Suprapubic skin (tissue), 4 donors: ENCODE results near the gene SRSF4. TPM values are rescaled to one million over a fixed set of nuclear protein-coding genes. Genes with fewer than 3 reads are reported as not detected.

Source experiments
- DNase-seq, 2 donors: peaks; one replicate each; pipeline ENCODE4 v3.0.0-alpha.2; 2019; ENCODE audit warnings: low spot score in 2 of 2
- H3K27ac ChIP-seq: fragments of 200-600 bp; sonication (generic); one replicate; pipeline ENCODE4 v1.5.1; 2019
- H3K27me3 ChIP-seq: fragments of 200-600 bp; sonication (generic); one replicate; pipeline ENCODE4 v1.5.1; 2019
- H3K36me3 ChIP-seq: fragments of 200-600 bp; sonication (generic); one replicate; pipeline ENCODE4 v1.5.1; 2019
- H3K4me1 ChIP-seq: fragments of 200-600 bp; sonication (generic); one replicate; pipeline ENCODE4 v1.5.1; 2019
- H3K4me3 ChIP-seq: fragments of 200-600 bp; sonication (generic); one replicate; pipeline ENCODE4 v1.5.1; 2019; ENCODE audit warnings: mild to moderate bottlenecking
- H3K9me3 ChIP-seq: fragments of 200-600 bp; sonication (generic); one replicate; pipeline ENCODE4 v1.5.1; 2019
- EP300 ChIP-seq: sonication (generic); formaldehyde crosslinking; IDR thresholded peaks from one replicate; pipeline ENCODE4 v1.6.1; 2017; ENCODE audit warnings: antibody characterized with exemption
- POLR2A ChIP-seq, 2 donors: fragments of 450-650 bp; IDR thresholded peaks; one replicate each; pipeline ENCODE4 v1.6.1; 2017; ENCODE audit warnings: antibody characterized with exemption in 2 of 2, mild to moderate bottlenecking in 2 of 2, moderate library complexity in 2 of 2
- POLR2AphosphoS5 ChIP-seq, 3 donors: sonication (generic); formaldehyde crosslinking; IDR thresholded peaks; one replicate each; pipeline ENCODE4 v1.6.1; 2017; ENCODE audit warnings: antibody characterized with exemption in 3 of 3
- WGBS: methylation state at CpG from one replicate; pipeline ENCODE4 v1.1.5; 2018; 5-methylcytosine and 5-hydroxymethylcytosine counted together
- total RNA-seq, 4 donors: library from RNA; depleted of rRNA; stranded (reverse); fragments of >200 nt; gene quantifications; one replicate each; pipeline ENCODE4 v1.1.0, GENCODE V29; 2016
- TF ChIP-seq, protein P1 (sequence below), 2 donors: fragments of 200-600 bp in 1 of 2; fragments of 450-650 bp in 1 of 2; sonication (generic) in 1 of 2; IDR thresholded peaks; one replicate each; pipeline ENCODE4 v1.5.1; 2016 to 2019; ENCODE audit warnings: antibody characterized with exemption in 2 of 2, mild to moderate bottlenecking in 1 of 2, moderate library complexity in 1 of 2

The SRSF4 gene
- total RNA-seq, 4 donors from 2014 or later, result 45.7 to 86.1 (median 60.5) TPM

DNA sequence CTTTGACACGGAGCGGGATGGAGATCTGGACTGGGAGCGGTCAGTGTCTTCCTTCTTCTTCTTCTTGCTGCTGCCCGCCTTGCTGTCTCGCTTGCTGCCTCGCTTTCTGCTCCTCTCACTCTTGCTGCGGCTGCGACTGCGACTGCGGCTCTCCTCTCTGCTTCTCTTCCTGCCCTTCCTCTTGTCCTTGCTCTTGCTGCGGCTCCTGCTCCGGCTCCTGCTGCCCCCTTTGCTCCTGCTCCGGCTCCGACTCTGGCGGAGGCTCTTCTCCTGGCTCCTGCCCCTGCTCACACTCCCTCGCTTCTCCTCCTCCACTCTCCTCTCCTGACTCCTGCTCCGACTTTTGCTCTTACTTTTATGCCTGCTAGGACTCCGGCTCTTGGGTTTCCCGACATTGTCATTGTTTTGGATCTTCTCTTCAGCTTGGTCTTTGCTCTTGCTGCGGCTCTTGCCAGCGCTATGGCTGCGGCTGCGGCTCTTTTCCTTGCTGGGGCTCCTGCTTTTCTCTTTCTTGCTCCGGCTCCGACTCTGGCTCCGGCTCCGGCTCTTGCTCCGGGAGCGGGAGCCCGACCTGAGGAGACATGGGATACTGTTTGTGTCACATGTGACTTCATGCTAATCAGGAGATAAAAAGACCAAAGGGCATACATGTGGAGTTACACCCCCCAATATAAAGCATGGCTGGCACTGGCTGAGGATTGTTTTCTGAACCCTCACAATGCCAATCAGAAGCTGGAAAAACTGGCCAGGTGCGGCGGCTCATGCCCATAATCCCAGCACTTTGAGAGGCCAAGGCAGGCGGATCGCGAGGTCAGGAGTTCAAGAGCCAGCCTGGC, 32.8 kb downstream of the SRSF4 start:
- Histone ChIP-seq H3K36me3 (peaks cover 89% of the 10 kb centered on the region), H3K9me3 (no peaks in the 10 kb centered on the region), H3K4me1 (no peaks in the 10 kb centered on the region), H3K27ac (no peak overlapping the region), H3K27me3 (no peaks in the 10 kb centered on the region), H3K4me3 (no peak overlapping the region)
- TF ChIP-seq POLR2AphosphoS5 (IDR thresholded peaks at IDR 0.05) (no peak), EP300 (no peak), POLR2A (IDR thresholded peaks at IDR 0.05) (no peak)
- TF ChIP-seq, protein P1, sequence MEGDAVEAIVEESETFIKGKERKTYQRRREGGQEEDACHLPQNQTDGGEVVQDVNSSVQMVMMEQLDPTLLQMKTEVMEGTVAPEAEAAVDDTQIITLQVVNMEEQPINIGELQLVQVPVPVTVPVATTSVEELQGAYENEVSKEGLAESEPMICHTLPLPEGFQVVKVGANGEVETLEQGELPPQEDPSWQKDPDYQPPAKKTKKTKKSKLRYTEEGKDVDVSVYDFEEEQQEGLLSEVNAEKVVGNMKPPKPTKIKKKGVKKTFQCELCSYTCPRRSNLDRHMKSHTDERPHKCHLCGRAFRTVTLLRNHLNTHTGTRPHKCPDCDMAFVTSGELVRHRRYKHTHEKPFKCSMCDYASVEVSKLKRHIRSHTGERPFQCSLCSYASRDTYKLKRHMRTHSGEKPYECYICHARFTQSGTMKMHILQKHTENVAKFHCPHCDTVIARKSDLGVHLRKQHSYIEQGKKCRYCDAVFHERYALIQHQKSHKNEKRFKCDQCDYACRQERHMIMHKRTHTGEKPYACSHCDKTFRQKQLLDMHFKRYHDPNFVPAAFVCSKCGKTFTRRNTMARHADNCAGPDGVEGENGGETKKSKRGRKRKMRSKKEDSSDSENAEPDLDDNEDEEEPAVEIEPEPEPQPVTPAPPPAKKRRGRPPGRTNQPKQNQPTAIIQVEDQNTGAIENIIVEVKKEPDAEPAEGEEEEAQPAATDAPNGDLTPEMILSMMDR (IDR thresholded peaks at IDR 0.05), result no peak
- no peak for DNase-seq
- WGBS, result 97% methylated on average over 35 of the region's 35 CpGs

DNA sequence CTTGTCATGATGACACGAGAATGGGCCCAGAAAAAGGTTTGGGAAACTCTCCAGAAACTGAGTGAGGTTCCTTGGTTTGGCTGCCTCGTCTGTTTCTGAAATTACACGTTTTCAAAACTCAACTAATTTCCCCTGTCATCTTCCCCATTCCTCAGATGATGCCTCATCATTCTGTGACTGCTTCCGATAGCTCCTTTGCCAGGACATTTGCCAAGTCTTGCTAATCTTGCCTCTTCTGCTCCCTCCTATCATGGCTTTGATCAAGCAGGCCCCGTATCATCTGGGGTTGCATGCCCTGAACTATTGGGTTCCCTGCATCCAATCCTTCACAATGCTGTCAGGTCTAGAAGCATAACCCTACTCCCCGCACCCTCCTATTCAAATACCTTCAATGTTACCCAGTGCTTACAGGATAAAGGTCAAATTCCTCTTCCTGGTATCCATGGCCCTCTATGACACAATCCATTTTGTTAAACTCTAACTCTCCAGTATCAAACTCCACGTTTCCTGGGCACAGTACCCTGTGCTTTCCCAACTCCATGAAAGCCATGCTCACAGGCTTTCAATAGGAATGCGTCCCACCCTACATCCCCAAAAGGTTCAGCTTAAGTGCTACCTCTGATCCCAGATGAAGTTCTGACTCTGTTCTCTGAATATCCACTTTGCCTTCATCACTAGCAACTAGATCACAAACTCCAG, 35.8 kb downstream of the SRSF4 start:
- peak in 1 of 2 donors; percentile 8 for DNase-seq
- no peaks in the 10 kb centered on the region for H3K9me3 ChIP-seq
- no peaks in the 10 kb centered on the region for H3K4me1 ChIP-seq
- TF ChIP-seq POLR2A (IDR thresholded peaks at IDR 0.05) (no peak), POLR2AphosphoS5 (IDR thresholded peaks at IDR 0.05) (no peak), EP300 (no peak)
- TF ChIP-seq, protein P1 (IDR thresholded peaks at IDR 0.05), result no peak
- no peak overlapping the region for H3K27ac ChIP-seq
- H3K4me3 ChIP-seq, result no peak overlapping the region
- peaks cover 64% of the 10 kb centered on the region for H3K36me3 ChIP-seq
- no peaks in the 10 kb centered on the region for H3K27me3 ChIP-seq
- 57% methylated on average over 8 of the region's 8 CpGs for WGBS

DNA sequence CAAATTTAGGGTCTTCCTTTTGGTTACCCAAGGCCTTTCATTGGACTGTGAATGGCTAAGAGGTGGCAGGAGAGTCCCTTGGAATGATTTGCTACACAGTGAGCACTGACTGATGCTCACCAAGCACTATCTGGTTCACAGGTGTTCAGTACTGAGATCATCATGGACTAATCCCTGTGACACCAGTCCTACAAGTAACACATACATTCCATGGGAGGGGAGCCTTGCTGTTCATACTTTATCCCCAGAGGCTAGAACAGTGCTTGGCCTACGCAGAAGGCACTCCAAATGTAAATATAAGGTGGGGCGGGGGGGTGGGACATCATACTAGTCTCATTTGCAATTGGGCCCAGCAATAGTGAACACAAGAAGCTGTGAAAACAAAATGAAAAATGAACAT, 37.5 kb downstream of the SRSF4 start:
- no peak overlapping the region for H3K27ac ChIP-seq
- no peaks in the 10 kb centered on the region for H3K27me3 ChIP-seq
- no peak overlapping the region for H3K4me3 ChIP-seq
- H3K4me1 ChIP-seq, result no peaks in the 10 kb centered on the region
- no peaks in the 10 kb centered on the region for H3K9me3 ChIP-seq
- 73% methylated on average over 2 of the region's 2 CpGs for WGBS
- peaks cover 46% of the 10 kb centered on the region for H3K36me3 ChIP-seq
- TF ChIP-seq POLR2AphosphoS5 (IDR thresholded peaks at IDR 0.05) (no peak), EP300 (no peak), POLR2A (IDR thresholded peaks at IDR 0.05) (no peak)
- TF ChIP-seq, protein P1 (IDR thresholded peaks at IDR 0.05), result no peak
- DNase-seq, result no peak

DNA sequence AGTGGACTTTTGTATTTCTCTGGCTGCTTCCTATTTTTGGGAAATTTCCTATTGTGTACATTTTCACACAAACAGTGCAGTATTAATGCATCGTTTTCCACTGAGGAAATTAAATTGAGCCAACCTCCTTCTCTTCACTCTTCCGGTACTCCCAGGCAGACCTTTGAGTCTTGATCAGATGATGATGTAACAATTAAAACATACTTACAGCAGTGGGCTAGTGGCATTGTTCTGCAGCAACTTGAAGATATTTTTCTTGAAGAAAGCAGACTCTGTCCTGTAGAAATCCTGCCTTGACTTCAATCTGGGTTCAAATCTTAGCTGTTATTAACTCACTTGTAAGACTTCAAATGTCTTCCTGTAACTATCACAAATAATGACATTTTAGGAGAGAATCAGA, 39.0 kb downstream of the SRSF4 start:
- 94% methylated on average over 2 of the region's 2 CpGs for WGBS
- H3K27me3 ChIP-seq, result no peaks in the 10 kb centered on the region
- no peak for DNase-seq
- TF ChIP-seq POLR2AphosphoS5 (IDR thresholded peaks at IDR 0.05) (no peak), EP300 (no peak), POLR2A (IDR thresholded peaks at IDR 0.05) (no peak)
- TF ChIP-seq, protein P1 (IDR thresholded peaks at IDR 0.05), result no peak
- H3K4me1 ChIP-seq, result no peaks in the 10 kb centered on the region
- no peak overlapping the region for H3K27ac ChIP-seq
- no peak overlapping the region for H3K4me3 ChIP-seq
- peaks cover 32% of the 10 kb centered on the region for H3K36me3 ChIP-seq
- no peaks in the 10 kb centered on the region for H3K9me3 ChIP-seq

DNA sequence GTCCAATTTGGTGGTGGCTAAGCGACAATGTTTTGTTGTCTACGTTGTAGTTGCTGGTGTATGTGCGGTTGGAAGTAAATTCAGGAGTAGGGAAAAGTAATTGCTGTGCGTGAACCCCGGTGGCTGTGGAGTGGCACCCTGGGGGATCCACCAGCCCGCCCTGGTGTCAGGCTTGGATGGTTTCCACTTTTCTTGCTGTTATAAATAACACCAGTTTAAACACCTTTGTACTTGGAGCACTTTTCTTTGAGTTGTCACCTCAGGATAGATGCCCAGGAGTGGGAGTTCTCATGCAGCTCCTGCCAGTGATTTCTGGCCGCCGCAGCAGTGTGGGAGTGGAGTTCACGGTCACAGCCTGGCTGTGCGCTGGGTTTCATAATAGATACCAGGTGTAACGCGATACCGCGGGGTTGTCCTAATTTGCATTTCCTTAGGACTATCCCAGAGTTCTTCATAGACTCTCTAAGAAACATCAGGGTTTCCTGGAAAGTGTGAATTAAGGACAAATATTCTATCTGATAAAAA, 45.2 kb downstream of the SRSF4 start:
- DNase-seq, result no peak
- 27% methylated on average over 14 of the region's 14 CpGs for WGBS

More for the DNA sequence above, 45.2 kb downstream of the SRSF4 start:
- no peaks in the 10 kb centered on the region for H3K9me3 ChIP-seq
- H3K36me3 ChIP-seq, result no peaks in the 10 kb centered on the region
- H3K4me3 ChIP-seq, result no peak overlapping the region
- peaks cover 3% of the 10 kb centered on the region for H3K27me3 ChIP-seq
- H3K27ac ChIP-seq, result no peak overlapping the region
- peaks cover 19% of the 10 kb centered on the region for H3K4me1 ChIP-seq
- TF ChIP-seq EP300, result no peak
- TF ChIP-seq, protein P1 (IDR thresholded peaks at IDR 0.05), result no peak
